Gastrocnemius medialis (tissue), 4 donors: ENCODE results near the gene NFE2L3.

ENCODE experiments used
- CTCF ChIP-seq, 5 experiments: fragments of 450-650 bp in 3 of 5; fragments of 200-600 bp in 2 of 5; sonication (generic) in 2 of 5; IDR thresholded peaks in 4 of 5; conservative IDR thresholded peaks in 1 of 5; 1 replicate in 4 of 5; 2 replicates in 1 of 5; pipeline ENCODE4 v1.5.1; 2016 to 2019; ENCODE audit warnings: antibody characterized with exemption in 5 of 5, mild to moderate bottlenecking in 3 of 5, moderate library complexity in 3 of 5
- POLR2A ChIP-seq, 2 donors: fragments of 450-650 bp; IDR thresholded peaks; one replicate each; pipeline ENCODE4 v1.6.1; 2017; ENCODE audit warnings: antibody characterized with exemption in 2 of 2, mild to moderate bottlenecking in 2 of 2, moderate library complexity in 2 of 2

GRCh38 chr7:26213807-26214515 is 62.0 kb downstream of the NFE2L3 start:
- TF ChIP-seq POLR2A (IDR thresholded peaks at IDR 0.05) (no peak), CTCF (IDR thresholded peaks at IDR 0.05 in 4 of 5, conservative IDR thresholded peaks at IDR 0.05 in 1 of 5) (no peak)
